Measurements from ENCODE around the gene TNRC6C.

TNRC6C gene

DNA sequence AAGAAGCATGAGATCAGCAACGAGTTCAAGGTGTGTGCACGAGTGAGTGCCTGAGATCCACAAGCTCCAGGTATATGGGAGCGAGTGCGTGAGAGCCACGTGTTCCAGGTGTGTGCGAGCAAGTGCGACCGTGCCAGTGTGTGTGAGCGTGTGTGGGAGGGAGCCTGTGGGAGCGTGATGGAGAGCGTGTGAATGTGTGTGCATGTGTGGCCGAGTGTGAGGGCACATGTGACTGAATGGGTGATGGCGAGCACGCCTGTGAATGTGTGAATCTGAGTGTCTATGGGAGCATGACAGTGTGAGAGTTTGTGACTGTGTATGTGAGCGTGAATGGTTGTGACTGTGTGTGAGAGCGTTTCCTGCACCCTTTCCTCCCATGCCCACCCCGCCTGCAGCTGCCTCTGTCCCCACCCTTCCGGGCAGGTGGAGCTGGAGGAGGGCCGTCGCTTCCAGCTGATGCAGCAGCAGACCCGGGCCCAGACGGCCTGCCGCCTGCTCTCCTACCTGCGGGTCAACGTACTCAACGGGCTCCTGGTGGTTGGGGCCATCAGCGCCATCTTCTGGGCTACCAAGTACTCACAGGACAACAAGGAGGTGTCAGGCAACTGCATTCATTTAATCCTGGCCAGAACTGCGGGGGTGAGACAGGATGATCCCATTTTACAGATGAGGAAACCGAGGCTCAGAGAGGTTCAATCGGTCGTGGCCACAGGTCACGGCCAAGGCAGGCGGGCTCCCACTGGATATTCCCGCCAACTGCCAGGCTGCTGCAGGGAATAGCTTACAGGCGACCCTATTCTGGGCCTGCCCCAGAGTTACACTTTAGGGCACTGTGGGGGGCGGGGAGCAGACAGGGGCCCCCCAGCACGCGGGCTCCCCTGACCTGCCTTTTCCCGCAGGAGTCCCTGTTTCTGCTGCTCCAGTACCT, 175.7 kb downstream of the TNRC6C start:
- TF ChIP-seq, protein P1, sequence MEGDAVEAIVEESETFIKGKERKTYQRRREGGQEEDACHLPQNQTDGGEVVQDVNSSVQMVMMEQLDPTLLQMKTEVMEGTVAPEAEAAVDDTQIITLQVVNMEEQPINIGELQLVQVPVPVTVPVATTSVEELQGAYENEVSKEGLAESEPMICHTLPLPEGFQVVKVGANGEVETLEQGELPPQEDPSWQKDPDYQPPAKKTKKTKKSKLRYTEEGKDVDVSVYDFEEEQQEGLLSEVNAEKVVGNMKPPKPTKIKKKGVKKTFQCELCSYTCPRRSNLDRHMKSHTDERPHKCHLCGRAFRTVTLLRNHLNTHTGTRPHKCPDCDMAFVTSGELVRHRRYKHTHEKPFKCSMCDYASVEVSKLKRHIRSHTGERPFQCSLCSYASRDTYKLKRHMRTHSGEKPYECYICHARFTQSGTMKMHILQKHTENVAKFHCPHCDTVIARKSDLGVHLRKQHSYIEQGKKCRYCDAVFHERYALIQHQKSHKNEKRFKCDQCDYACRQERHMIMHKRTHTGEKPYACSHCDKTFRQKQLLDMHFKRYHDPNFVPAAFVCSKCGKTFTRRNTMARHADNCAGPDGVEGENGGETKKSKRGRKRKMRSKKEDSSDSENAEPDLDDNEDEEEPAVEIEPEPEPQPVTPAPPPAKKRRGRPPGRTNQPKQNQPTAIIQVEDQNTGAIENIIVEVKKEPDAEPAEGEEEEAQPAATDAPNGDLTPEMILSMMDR (conservative IDR thresholded peaks at IDR 0.05) = peak; percentile 86
- TF ChIP-seq ZFX (IDR thresholded peaks at IDR 0.05) = no peak
- H3K27ac ChIP-seq = no peak overlapping the region

DNA sequence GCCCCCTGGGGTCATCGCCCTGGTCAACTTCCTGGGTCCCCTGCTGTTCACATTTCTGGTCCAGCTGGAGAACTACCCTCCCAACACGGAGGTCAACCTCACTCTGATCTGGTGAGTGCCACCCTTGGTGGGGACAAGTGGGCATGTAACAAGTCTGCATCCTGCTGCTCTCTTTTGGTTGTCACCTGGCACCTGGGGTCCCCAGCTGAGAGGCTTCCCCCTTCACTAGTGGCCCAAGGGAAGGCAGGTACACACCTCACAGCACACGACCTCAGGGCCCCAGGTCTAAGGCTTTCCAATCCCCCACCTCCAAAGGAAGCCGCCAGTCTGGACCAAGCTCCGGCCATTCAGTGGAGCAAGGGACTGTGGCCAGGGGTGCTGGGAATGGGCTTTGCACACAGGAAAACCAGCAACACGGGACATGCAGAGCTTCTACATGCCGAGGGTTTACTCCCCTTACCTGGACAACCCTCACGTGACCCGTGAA, 176.4 kb downstream of the TNRC6C start:
- TF ChIP-seq ZFX (IDR thresholded peaks at IDR 0.05) = no peak
- TF ChIP-seq, protein P1 (conservative IDR thresholded peaks at IDR 0.05) = no peak
- H3K27ac ChIP-seq = no peak overlapping the region

DNA sequence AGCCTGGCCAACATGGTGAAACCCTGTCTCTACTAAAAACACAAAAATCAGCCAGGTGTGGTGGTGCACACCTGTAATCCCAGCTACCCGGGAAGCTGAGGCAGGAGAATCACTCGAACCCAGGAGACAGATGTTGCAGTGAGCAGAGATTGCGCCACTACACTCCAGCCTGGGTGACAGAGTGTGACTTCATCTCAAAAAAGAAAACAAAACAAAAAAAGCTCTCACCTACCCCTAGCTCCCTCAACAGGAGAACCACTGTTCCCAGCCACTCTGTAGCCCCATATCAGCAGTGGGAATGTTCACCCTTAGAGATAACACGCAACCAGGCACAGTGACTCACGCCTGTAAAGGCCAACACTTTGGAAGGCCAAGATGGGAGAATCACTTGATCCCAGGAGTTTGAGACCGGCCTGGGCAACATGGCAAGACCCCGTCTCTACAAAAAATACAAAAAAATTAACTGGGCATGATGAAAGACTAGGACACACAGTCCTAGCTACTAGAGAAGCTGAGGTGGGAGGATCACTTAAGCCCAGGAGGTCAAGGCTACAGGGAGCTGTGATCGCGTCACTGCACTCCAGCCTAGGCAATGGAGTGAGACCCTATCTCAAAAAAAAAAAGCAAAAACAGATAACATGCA, 177.5 kb downstream of the TNRC6C start:
- TF ChIP-seq, protein P1 (conservative IDR thresholded peaks at IDR 0.05) = no peak
- TF ChIP-seq ZFX (IDR thresholded peaks at IDR 0.05) = no peak
- no peak overlapping the region for H3K27ac ChIP-seq

DNA sequence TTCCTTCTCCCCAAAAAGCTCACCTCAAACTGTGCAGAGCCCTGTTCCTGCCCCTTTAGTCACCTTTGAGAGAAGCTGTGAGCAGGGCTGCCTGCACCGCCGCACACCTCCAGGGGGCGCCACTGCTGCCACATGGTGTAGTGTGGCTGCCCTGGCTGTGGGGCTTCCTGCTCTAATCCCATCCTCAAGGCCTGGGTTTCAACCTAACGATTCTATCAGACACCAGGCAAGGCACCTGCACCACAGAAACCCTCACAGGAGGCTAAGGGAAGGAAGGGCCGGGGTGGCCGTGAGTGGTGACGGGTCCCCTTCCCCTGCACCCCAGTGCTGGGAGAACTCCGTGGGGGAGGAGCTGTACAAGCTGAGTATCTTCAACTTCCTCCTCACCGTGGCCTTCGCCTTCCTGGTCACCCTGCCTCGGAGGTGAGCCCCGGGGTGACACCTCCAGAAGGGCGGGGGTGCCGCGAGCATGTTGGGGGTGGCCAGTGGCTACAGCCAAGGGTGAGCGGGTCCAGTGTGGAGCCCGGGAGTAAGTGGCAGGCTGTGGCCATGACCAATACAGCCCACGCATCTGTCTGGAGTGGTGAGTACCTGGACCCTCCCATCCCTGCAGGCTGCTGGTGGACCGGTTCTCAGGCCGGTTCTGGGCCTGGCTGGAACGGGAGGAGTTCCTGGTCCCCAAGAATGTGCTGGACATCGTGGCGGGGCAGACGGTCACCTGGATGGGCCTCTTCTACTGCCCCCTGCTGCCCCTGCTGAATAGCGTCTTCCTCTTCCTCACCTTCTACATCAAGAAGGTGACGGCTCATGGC, 179.1 kb downstream of the TNRC6C start:
- TF ChIP-seq ZFX (IDR thresholded peaks at IDR 0.05) = no peak
- TF ChIP-seq, protein P1 (conservative IDR thresholded peaks at IDR 0.05) = peak; percentile 73
- H3K27ac ChIP-seq = no peak overlapping the region

DNA sequence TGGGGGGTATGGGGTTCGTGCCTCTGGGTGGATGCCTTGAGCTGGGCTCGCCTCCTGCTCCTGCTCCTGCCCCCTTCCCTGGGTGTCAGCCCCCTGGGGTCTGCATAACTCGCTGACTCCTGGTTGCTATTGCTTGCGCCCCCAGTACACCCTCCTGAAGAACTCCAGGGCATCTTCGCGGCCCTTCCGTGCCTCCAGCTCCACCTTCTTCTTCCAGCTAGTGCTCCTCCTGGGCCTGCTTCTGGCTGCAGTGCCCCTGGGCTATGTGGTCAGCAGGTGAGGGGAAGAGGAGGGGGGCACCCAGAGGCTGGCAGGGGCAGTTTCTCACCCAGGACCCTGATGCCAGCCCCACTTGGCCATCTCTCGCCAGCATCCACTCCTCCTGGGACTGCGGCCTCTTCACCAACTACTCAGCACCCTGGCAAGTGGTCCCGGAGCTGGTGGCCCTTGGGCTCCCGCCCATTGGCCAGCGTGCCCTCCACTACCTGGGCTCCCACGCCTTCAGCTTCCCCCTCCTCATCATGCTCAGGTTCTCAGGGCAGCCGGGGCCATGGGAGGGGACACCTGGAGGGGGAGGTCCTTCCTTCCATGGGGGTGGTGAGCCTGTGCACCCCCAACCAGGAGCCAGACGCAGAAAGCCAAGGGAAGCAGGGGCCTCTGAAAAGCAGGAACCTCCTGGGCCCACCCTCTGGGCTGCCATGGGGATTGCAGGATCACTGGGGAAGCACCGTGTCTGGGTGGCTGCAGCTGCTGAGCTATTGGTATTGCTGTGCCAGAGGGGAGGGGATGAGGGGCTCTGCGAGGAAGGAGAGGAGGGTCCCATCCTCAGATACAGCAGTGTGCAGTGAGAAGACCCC, 179.9 kb downstream of the TNRC6C start:
- TF ChIP-seq, protein P1 (conservative IDR thresholded peaks at IDR 0.05) = no peak
- TF ChIP-seq ZFX (IDR thresholded peaks at IDR 0.05) = no peak
- H3K27ac ChIP-seq = no peak overlapping the region

DNA sequence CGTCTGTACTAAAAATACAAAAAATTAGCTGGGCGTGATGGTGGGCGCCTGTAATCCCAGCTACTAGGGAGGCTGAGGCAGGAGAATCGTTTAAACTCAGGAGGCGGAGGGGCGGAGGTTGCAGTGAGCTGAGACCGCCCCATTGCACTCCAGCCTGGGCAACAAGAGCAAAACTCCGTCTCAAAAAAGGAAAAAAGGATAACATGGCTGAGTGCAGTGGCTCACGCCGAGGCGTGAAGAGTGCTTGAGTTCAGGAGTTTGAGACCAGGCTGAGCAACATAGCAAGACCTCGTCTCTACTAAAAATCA, 181.3 kb downstream of the TNRC6C start:
- peak overlapping the region; percentile 30; the same call in 1 of the 2 replicates for H3K27ac ChIP-seq
